Measurements from ENCODE around the gene UBL4B.

Gene UBL4B

GRCh38 chr1:110083866-110084226 is 28.4 kb upstream of the UBL4B start:
- DNase-seq (ENCODE audit: low read depth), result no peak
- peak overlapping the region; percentile 46 for H3K4me3 ChIP-seq (ENCODE audit: low read depth, low read length)

- peak; percentile 4 for DNase-seq (ENCODE audit: low read depth)
- peak overlapping the region; percentile 46 for H3K4me3 ChIP-seq (ENCODE audit: low read depth, low read length)
These were observed 27.8 kb upstream of the UBL4B start for GRCh38 chr1:110084227-110085078.

DNA sequence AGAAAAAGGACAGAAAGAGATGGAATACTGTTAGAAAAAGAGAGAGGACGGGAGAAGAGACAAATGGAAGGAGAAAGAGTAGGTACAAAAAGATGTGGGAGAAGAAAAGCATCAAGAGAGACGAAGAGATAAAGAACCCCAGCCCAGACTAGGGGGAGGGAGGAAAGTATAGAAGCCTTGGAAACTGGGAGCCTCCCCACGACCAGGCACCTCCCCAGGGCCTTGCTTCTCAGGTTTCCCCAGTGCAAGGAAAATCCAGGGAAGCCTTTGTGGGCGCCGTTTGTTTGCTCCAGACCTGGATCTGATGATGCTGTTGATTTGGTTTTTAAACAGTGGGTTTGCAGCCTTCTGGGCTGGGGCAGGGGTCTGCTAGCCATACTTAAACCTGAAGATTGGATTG is 26.6 kb upstream of the UBL4B start:
- DNase-seq (ENCODE audit: low read depth), result no peak
- no peak overlapping the region for H3K4me3 ChIP-seq (ENCODE audit: low read depth, low read length)

GRCh38 chr1:110086961-110087360 is 25.3 kb upstream of the UBL4B start:
- H3K4me3 ChIP-seq (ENCODE audit: low read depth, low read length), result no peak overlapping the region
- no peak for DNase-seq (ENCODE audit: low read depth)

DNA sequence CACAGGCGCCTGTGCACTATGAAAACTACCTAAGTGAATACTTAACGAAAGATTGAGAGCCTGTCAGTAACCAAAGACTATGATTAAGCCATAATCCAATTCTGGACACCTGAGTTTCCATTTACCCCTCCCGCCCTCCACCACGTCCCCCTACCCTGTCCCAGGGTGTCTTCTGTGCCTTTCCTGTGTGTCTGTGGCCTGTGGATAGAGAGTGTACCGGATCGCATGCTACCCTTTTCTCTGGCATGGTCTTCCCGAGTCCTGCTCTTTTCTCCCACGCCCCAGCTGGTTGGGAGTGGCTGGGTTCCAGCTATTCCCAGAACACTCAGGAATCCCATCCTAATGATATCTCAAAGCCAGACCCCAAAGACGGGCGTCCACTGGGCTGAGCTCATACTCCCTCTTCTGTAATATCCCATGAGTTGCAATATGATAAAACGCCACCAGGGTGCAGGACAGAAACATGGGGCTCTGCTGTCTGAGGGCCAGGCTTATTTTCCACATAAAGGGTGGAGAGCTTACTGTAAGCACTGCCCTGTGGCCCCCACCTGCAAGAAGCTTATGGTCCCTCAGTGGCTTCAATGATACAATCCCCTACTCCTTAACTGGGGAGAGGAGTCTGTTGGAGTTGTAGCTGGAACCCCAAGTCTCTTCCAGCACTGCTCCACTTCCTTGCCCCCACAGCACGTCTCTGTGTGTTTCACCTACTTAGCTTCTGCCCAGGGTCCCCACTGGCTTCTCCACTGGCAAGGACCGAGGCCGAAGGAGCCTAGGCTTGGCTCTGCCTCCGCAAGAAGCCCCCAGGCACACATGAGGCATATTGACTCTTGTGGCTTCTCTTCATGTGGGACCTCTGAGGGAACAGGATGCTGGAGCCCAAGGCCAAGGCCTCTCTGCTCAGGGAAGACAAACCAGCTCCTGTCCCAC is 24.2 kb upstream of the UBL4B start:
- peak; percentile 4 for DNase-seq (ENCODE audit: low read depth)
- H3K4me3 ChIP-seq (ENCODE audit: low read depth, low read length), result no peak overlapping the region

GRCh38 chr1:110088739-110089316 is 23.4 kb upstream of the UBL4B start:
- no peak overlapping the region for H3K4me3 ChIP-seq (ENCODE audit: low read depth, low read length)

DNA sequence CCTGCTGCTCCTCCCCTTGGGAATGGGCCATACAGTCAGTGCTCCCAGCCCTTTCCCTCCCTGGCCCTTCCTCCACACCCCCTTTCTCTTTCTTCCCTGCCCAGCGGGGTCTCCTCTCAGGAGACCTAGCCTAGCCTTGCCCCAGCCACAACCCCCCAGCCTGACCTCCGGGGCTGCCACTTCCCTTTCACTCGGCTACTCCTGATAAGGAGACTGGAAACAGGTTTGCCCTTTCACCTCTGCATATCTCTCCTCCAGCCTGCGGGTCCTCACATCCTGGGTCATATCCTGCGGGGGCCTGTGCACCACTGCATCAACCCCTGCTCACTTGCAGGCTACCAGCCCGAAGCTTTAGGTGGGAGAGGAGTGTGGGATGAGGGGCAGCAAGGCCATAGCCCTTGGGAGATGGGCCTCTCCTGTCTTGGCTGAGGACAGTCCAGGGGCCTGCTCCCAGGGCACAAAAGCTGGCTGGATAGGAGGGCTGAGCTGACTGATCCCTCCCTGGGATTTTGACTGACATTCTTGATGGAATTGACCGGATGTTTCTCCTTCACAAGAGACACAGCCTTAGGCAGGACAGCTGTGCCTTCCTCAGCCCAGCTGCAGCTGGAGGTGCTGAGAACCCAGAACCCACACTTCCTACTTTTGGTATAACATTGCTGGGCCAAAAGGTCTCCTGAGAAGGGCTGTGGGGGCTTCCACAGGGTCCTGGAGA is 22.5 kb upstream of the UBL4B start:
- no peak overlapping the region for H3K4me3 ChIP-seq (ENCODE audit: low read depth, low read length)
- DNase-seq (ENCODE audit: low read depth), result no peak

More at GRCh38 chr1:110088739-110089316, 23.4 kb upstream of the UBL4B start:
- DNase-seq (ENCODE audit: low read depth), result no peak

DNA sequence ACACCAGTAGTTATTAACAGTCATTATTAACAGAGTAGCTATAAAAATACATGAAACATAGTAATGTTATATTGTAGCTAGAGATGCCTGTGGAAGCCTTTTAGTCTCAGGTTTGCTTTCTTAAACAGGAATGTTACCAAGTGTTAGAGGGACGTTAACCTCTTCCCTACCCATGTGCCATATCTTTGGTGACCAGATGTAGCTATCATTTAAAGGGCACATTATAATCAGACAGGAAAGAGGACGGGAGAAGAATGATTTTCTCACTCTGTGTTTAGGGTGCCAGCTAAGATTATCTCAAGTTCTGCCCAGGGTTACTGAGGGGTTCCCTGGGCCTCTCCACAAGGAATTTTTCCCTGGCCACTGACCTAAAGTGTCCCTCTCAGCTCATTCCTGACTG is 20.9 kb upstream of the UBL4B start:
- H3K4me3 ChIP-seq (ENCODE audit: low read depth, low read length), result no peak overlapping the region
- DNase-seq (ENCODE audit: low read depth), result no peak

GRCh38 chr1:110091791-110092190 is 20.5 kb upstream of the UBL4B start:
- no peak for DNase-seq (ENCODE audit: low read depth)
- no peak overlapping the region for H3K4me3 ChIP-seq (ENCODE audit: low read depth, low read length)

GRCh38 chr1:110092991-110093390 is 19.3 kb upstream of the UBL4B start:
- DNase-seq (ENCODE audit: low read depth), result no peak
- H3K4me3 ChIP-seq (ENCODE audit: low read depth, low read length), result no peak overlapping the region

DNA sequence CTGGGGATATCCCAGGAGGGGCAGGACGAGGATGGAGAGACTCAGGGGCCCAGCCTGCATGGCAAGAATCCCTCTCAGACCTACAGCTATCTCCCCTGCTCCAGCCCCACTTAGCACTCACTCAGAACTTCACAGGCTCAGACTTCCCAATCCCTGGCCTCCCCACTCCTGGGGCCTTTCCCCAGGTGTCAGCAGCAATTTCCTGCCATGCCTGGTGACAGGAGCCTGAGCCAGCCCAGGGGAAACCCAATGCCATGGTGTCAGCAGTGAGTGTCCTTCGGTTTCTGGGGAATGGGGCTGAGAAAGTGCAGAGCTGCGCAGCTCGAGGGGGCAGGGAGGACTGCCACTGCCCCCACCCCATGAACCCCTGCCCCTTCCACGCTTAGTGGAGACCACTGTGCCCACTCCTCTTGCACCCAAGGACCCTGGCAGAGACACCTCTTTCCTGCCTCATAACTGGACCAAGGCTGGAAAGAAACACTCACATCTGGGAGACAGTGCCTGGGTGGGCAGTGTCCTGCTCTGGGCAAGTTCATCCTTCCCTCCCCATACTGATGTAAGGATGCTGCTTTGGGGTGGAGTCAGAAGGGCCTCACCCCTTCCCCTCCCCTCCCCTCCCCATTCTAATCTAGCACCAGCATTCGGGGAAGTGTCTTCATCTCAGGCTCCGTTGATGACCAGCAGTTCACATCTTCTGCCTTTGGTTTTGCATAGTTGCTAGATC is 17.1 kb upstream of the UBL4B start:
- DNase-seq (ENCODE audit: low read depth), result no peak
- H3K4me3 ChIP-seq (ENCODE audit: low read depth, low read length), result no peak overlapping the region

DNA sequence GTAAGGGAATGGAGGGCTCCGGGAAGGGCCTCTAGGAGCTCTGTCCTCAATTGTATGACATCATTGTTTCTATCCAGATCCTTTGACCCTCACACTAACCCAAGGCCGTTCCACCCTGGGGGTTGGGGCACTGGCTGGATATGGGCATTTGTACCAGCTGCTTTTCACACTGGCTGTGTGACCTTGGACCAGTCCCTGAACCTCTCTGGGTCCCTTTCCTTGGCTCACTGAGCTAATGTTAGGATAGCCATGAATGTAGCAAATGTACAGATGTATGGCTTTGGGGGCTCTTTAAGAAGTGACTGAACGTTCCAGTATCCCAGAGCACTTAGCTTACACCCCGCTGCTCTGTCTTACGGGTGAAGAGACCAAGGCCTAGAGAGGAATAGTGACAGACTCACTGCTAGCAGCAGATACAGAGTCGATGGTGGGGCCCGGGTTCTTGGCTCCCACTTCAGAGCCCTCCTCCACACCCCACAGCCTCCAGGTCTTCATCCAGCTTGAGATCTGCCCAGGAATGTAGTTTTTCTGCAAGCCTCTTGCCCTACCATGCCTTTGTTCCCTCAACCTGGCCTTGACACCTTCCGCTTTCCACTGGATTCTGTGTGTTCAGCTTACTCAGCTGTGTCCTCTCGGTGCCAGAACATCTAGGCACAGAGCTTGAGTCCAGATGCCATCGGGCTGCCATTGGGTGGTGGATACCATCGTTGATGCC is 14.6 kb upstream of the UBL4B start:
- no peak overlapping the region for H3K4me3 ChIP-seq (ENCODE audit: low read depth, low read length)
- DNase-seq (ENCODE audit: low read depth), result no peak

DNA sequence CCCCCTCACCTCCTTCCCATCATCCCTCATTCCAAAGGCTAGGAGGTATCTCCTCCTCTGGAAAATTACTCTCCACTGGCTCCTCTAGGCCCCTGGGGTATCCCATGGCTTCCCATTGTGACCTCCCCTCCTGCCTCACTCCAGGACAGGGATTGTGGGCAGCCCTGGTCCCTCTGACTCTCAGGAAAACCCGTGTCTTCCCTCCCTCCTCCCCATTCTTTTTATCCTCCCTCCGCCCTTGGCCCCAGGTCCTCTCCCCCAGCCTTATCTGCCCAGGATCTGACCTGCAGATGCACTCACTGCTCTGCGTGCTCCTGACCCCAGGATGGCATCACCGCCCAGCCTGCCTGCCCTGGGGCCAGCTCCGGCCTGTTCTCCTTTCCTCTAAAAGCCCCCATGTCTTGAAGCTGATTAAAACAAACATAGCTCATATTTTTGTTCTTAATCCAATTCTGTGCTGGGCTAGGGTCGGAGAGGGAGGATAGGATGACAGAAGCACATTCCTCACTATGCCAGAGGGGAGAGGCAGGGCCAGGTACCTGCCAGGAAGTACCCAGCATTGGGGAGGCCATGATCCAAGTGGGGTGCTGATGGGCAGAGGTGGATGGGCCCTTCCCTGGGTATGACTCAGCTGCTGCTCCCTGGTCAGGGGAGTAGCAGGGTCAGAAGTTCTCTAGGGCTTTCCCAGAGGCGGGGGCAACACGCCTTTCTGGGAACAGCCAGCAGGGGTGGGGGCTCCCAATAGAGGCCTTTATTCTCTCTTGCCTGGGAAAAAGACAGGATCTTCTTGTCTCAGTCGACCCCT is 13.8 kb upstream of the UBL4B start:
- no peak for DNase-seq (ENCODE audit: low read depth)
- no peak overlapping the region for H3K4me3 ChIP-seq (ENCODE audit: low read depth, low read length)

DNA sequence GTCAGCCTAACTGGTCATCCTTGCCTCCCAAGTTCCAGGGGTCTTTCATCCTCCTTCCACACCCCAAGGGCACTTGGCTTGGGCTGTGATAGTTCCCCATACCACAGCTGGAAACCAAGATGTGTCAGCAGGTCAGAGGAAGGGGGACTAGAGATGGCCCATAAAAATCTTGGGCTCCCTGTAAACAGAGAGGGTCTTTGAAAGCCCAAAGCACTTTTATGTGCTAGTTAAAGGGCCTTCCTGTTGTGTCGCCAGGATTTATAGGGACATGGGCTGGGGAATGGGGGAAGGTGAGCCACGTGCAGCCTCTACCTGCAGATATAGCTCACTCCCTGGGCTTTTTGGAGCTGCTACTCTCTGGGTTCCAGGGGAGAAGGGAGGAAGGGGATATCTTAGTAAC is 11.9 kb upstream of the UBL4B start:
- H3K4me3 ChIP-seq (ENCODE audit: low read depth, low read length), result no peak overlapping the region
- no peak for DNase-seq (ENCODE audit: low read depth)

- no peak for DNase-seq (ENCODE audit: low read depth)
- H3K4me3 ChIP-seq (ENCODE audit: low read depth, low read length), result no peak overlapping the region
These were observed 10.2 kb upstream of the UBL4B start for GRCh38 chr1:110102081-110102480.

DNA sequence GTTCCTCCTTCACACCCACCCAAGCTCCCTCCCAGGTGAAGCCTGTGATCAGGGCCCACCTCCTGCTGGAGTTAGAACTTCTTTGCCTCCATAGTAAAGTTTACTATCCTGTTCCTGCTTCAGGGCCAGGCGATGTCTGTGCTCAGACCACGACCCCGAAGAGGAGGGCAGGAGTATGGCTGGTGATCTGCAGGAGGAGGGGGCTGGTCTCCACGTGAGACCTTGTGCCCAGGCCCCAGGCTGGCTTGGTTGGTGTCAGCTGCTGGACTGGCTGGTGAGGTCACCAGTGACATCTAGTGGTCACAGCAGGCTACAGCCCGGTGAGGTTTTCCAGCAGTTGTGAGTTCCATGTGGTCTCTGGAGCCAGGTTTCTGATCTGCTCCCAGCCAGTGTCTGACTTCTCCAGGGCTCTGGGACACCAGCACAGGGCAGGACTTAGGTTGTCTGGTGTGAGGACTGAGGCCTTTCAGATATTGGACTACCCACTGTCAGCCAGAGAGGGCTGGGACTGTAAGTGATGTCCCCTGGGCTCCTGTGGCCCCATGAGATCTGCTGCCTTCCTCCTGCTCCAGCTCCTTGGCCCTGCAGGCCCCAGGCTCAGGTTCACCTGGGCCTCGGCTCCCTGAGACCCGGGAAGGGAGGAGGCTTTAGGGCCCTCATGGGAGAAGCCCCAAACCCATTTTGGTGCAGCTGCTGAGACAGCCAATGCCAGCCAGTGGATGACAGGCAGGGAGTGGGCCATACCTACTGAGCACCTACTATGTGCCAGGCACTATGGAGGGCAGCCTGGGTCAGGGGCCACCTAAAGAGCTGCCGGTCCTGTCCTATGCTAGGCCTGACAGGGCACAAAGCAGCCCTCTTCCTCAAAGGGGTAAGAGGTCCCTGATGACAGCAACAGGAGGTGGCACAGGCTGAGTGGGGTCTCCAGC is 6.0 kb upstream of the UBL4B start:
- DNase-seq (ENCODE audit: low read depth), result no peak
- H3K4me3 ChIP-seq (ENCODE audit: low read depth, low read length), result no peak overlapping the region
